Nephron progenitor cell (in vitro differentiated cells): ENCODE results near the gene TMEFF1.

Experiments
- DNase-seq: peaks from one replicate; pipeline ENCODE4 v3.0.0; 2021
- H3K27ac Mint-ChIP-seq: 2 replicates; pipeline ENCODE4 v1.8.0; 2021; ENCODE audit warnings: mild to moderate bottlenecking, moderate library complexity, mixed read lengths
- H3K27me3 Mint-ChIP-seq: 2 replicates; pipeline ENCODE4 v1.8.0; 2021; ENCODE audit warnings: mild to moderate bottlenecking, low read depth, mixed read lengths; ENCODE audit not compliant: poor library complexity
- H3K36me3 Mint-ChIP-seq: 2 replicates; pipeline ENCODE4 v1.8.0; 2021; ENCODE audit warnings: low read depth, mixed read lengths
- H3K4me1 Mint-ChIP-seq: 2 replicates; pipeline ENCODE4 v1.8.0; 2021; ENCODE audit warnings: mixed read lengths
- H3K4me3 Mint-ChIP-seq: 2 replicates; pipeline ENCODE4 v1.8.0; 2021; ENCODE audit warnings: mild to moderate bottlenecking, moderate library complexity, mixed read lengths
- H3K9me3 Mint-ChIP-seq: 2 replicates; pipeline ENCODE4 v1.8.0; 2021; ENCODE audit warnings: mild to moderate bottlenecking, moderate library complexity, mixed read lengths
- TF ChIP-seq, protein P1 (sequence below): fragments of 200-600 bp; sonication (generic); IDR thresholded peaks from 2 replicates; pipeline ENCODE4 v1.5.0; 2021; ENCODE audit warnings: antibody characterized with exemption

The TMEFF1 gene

DNA sequence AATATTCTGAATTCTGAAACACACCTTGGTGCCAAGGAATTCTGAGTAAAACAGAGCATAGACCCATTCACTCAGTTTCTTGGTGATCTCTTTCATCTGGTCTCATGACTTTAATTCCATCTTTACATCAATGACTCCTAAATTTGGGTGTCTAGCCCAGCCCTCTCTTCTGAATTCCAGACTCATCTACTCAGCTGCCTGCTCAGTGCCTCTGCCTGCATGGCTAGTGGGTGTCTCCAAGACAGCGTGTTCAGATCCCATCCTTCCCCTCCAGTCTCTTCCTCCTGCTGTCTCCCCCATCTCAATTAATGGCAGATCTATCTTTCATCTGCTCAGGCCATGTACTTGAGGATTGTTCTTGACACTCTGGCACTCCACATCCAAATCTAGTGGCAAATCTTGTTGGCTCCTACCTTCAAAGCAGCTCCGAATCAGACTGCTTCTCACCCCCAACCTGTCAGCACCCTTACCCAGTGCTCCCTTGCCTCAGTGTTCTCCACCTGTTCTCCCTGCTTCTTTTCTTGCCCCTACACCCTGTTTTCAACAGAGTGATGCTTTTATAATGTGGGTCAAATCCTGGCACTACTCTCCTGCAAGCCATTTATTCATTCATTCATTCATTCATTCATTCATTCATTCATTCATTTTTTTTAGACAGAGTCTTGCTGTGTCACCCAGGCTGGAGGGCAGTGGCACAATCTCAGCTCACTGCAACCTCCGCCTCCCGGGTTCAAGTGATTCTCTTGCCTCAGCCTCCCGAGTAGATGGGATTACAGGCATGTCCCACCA lies 110.3 kb downstream of the TMEFF1 start:
- no peaks in the 10 kb centered on the region for H3K9me3 Mint-ChIP-seq
- TF ChIP-seq, protein P1, sequence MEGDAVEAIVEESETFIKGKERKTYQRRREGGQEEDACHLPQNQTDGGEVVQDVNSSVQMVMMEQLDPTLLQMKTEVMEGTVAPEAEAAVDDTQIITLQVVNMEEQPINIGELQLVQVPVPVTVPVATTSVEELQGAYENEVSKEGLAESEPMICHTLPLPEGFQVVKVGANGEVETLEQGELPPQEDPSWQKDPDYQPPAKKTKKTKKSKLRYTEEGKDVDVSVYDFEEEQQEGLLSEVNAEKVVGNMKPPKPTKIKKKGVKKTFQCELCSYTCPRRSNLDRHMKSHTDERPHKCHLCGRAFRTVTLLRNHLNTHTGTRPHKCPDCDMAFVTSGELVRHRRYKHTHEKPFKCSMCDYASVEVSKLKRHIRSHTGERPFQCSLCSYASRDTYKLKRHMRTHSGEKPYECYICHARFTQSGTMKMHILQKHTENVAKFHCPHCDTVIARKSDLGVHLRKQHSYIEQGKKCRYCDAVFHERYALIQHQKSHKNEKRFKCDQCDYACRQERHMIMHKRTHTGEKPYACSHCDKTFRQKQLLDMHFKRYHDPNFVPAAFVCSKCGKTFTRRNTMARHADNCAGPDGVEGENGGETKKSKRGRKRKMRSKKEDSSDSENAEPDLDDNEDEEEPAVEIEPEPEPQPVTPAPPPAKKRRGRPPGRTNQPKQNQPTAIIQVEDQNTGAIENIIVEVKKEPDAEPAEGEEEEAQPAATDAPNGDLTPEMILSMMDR = no peak
- DNase-seq = no peak
- no peaks in the 10 kb centered on the region for H3K27me3 Mint-ChIP-seq
- H3K27ac Mint-ChIP-seq = no peak overlapping the region
- no peak overlapping the region for H3K4me3 Mint-ChIP-seq
- H3K4me1 Mint-ChIP-seq = no peaks in the 10 kb centered on the region
- peaks cover 25% of the 10 kb centered on the region for H3K36me3 Mint-ChIP-seq

DNA sequence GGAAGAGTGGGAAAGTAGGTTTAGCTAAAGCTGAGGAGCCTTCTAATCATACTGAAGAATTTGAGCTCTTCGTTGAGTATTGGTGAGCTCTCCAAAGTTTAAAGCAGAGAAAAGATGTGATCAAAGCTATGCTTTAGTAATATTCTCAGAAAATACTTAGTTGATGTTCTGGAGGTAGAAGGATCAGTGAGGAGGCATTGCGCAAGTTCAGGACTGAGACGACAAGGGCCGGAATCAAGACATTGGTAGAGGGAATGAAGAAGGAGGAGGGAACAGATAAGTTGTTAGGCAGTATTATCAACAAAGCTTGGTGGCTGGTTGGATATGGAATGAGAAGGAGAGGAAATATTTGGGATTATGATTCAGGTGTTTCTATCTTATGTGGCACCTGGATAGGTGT lies 112.0 kb downstream of the TMEFF1 start:
- DNase-seq = no peak
- no peaks in the 10 kb centered on the region for H3K9me3 Mint-ChIP-seq
- no peak overlapping the region for H3K27ac Mint-ChIP-seq
- no peak overlapping the region for H3K4me3 Mint-ChIP-seq
- no peaks in the 10 kb centered on the region for H3K27me3 Mint-ChIP-seq
- peaks cover 17% of the 10 kb centered on the region for H3K36me3 Mint-ChIP-seq
- TF ChIP-seq, protein P1 = no peak
- no peaks in the 10 kb centered on the region for H3K4me1 Mint-ChIP-seq

DNA sequence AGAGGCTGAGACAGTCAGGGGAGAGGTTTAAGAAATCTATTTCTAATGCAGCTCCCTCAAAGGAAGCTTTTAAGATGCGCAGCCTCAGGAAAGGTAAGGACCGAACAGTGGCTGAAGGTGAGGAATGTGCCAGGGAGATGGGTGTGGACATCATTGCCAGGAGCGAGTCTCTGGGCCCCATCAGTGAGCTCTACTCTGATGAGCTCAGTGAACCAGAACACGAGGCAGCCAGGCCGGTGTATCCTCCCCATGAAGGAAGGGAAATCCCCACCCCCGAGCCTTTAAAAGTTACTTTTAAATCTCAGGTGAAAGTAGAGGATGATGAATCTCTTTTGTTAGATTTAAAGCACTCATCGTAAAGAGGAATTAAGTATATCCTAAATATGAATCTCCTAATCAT lies 113.1 kb downstream of the TMEFF1 start:
- Mint-ChIP-seq H3K4me1 (no peaks in the 10 kb centered on the region), H3K9me3 (no peaks in the 10 kb centered on the region), H3K4me3 (no peak overlapping the region), H3K27me3 (no peaks in the 10 kb centered on the region), H3K36me3 (peaks cover 16% of the 10 kb centered on the region), H3K27ac (no peak overlapping the region)
- no peak for DNase-seq
- TF ChIP-seq, protein P1 = no peak

DNA sequence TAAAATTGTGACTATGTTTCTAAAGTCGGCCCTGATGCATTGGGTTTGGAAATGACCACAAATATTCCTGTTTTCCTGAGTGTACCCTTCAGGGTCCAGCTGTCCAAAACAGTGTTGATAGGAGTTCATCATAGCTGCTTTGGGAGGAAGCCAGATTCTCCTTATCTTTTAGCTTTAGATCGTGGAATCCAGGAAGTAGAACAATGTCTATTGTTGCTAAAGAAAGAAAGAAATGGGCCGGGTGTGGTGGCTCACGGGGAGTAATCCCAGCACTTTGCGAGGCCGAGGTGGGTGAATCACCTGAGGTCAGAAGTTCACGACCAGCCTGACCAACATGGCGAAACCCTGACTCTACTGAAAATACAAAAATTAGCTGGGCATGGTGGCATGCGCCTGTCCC lies 114.4 kb downstream of the TMEFF1 start:
- Mint-ChIP-seq H3K4me1 (no peaks in the 10 kb centered on the region), H3K4me3 (no peak overlapping the region), H3K27me3 (no peaks in the 10 kb centered on the region), H3K9me3 (no peaks in the 10 kb centered on the region), H3K27ac (no peak overlapping the region), H3K36me3 (peaks cover 16% of the 10 kb centered on the region)
- TF ChIP-seq, protein P1 = no peak
- no peak for DNase-seq

DNA sequence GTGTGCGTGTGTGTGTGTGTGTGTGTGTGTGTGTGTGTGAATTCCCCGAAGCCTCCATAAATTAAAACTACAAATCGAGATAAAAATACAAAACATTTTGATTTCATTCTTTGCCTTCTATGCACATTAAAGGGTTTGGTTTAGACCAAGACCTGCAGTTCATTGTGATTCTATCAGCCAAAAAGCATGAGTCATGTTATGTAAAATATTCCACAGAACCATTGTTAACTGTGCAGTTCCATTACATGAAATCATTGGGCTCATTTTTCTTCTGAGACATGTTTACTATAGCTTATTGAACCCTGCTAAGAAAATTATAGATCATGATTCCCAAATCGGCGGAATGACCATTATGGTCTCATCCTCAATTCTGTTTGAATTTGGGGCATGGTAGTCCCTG lies 116.6 kb downstream of the TMEFF1 start:
- Mint-ChIP-seq H3K36me3 (peaks cover 16% of the 10 kb centered on the region), H3K9me3 (no peaks in the 10 kb centered on the region), H3K4me3 (no peak overlapping the region), H3K4me1 (no peaks in the 10 kb centered on the region), H3K27ac (no peak overlapping the region), H3K27me3 (no peaks in the 10 kb centered on the region)
- DNase-seq = no peak
- TF ChIP-seq, protein P1 = no peak

DNA sequence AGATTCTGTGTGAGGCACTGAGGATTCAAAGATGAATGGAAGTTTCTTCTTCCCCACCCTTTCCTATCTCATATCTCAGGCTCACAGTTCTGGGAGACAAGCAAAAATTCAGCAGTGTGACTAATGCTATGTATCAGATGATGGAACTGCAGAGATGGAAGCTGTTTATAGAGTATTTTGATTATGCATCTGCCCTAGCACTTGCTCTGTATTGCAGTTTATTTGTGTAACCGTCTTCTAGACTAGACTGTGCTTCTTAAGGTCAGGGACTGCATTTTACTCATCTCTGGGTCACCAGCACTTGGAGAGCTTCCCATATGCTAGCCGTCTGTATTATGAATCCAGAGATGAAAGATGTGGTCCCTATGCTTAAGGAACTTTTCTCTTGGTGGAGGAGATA lies 117.5 kb downstream of the TMEFF1 start:
- Mint-ChIP-seq H3K36me3 (peaks cover 16% of the 10 kb centered on the region), H3K4me1 (peaks cover 3% of the 10 kb centered on the region), H3K27me3 (no peaks in the 10 kb centered on the region), H3K4me3 (no peak overlapping the region), H3K9me3 (no peaks in the 10 kb centered on the region), H3K27ac (peak overlapping the region; percentile 1)
- DNase-seq = no peak
- TF ChIP-seq, protein P1 = no peak
